Measurements from ENCODE around the gene ACSBG1. TPM values are rescaled to one million over a fixed set of nuclear protein-coding genes. Genes with fewer than 3 reads are reported as not detected.

The ACSBG1 gene
- total RNA-seq, 1 donor from 2014 or later: 1.2 TPM

DNA sequence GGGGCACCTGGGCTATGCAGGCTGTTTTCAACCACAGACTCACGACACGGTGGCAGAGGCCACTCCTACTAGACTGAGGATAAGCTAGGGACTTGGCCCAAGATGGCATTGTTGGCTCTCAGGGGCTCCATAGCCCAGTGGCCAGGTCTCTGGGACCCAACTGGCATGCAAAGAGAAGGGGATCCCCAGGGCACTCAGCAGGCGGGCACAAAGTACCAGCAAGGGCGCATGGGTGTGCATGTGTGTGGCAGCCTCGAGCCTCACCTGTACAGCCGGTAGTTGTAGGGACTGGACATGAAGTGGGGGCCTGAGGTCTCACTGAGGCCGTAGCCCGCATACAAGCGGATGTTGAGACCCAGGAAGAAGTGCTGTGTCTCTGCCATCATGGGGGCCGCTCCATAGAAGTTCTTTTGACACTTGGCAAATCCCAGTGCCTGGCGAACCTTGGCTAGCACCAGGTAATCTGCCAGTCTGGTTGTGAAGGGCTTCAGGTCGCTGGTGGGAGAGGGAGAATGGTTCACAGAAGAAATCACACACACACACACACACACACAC lies 55.0 kb downstream of the ACSBG1 start:
- peaks cover 1% of the 10 kb centered on the region for H3K36me3 Mint-ChIP-seq
- H3K4me1 Mint-ChIP-seq: no peaks in the 10 kb centered on the region
- H3K27me3 Mint-ChIP-seq (ENCODE audit: low read depth): peaks cover 2% of the 10 kb centered on the region
- no peak for DNase-seq (ENCODE audit: low spot score in 2 of 2, unreplicated experiment in 2 of 2)
- H3K9me3 Mint-ChIP-seq: no peaks in the 10 kb centered on the region
- no peak overlapping the region for H3K27ac Mint-ChIP-seq
- TF ChIP-seq, protein P1, sequence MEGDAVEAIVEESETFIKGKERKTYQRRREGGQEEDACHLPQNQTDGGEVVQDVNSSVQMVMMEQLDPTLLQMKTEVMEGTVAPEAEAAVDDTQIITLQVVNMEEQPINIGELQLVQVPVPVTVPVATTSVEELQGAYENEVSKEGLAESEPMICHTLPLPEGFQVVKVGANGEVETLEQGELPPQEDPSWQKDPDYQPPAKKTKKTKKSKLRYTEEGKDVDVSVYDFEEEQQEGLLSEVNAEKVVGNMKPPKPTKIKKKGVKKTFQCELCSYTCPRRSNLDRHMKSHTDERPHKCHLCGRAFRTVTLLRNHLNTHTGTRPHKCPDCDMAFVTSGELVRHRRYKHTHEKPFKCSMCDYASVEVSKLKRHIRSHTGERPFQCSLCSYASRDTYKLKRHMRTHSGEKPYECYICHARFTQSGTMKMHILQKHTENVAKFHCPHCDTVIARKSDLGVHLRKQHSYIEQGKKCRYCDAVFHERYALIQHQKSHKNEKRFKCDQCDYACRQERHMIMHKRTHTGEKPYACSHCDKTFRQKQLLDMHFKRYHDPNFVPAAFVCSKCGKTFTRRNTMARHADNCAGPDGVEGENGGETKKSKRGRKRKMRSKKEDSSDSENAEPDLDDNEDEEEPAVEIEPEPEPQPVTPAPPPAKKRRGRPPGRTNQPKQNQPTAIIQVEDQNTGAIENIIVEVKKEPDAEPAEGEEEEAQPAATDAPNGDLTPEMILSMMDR (IDR thresholded peaks at IDR 0.05; ENCODE audit: unreplicated experiment): no peak
- no peak overlapping the region for H3K4me3 Mint-ChIP-seq

DNA sequence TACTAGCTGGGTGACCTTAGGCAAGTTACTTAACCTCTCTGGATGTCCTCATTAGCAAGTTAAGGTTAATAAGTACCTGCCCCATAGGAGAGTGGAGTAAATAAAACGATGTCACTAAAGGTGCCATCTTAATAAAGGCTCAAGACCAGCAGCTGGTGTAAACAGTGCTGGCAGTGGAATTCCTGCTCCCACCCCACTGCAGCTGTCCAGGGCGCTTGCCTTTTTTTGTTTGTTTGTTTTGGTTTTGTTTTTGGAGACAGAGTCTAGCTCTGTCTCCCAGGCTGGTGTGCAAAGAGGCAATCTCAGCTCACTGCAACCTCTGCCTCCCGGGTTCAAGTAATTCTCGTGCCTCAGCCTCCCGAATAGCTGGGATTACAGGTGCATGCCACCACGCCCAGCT lies 56.3 kb downstream of the ACSBG1 start:
- no peak for DNase-seq (ENCODE audit: low spot score in 2 of 2, unreplicated experiment in 2 of 2)
- Mint-ChIP-seq H3K27ac (no peak overlapping the region), H3K4me3 (no peak overlapping the region), H3K27me3 (ENCODE audit: low read depth) (peaks cover 2% of the 10 kb centered on the region), H3K4me1 (no peaks in the 10 kb centered on the region), H3K36me3 (peaks cover 1% of the 10 kb centered on the region), H3K9me3 (no peaks in the 10 kb centered on the region)
- TF ChIP-seq, protein P1 (IDR thresholded peaks at IDR 0.05; ENCODE audit: unreplicated experiment): no peak

DNA sequence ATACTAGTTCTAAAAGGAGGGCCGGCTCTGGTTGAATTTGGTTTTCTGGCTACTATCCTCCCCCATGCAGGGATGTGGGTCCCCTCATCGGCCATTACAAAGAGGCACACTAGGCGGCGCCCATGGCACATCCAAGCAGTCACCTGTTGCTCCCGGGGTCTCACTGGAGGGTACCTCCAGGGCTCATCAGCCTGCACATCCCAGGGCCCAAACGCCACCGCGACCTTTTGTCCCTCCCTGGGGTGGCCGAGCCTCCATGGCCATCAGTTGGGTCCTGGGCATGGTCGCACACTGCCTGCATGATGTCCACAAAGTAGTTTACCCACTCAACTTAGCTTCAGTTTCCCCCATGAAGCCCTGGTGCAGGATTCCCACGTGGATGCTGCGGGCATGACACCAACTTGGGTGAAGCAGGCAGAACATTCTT lies 56.9 kb downstream of the ACSBG1 start:
- H3K9me3 Mint-ChIP-seq: no peaks in the 10 kb centered on the region
- H3K27ac Mint-ChIP-seq: no peak overlapping the region
- peak in 1 of 2 experiments; percentile 57 for DNase-seq (ENCODE audit: low spot score in 2 of 2, unreplicated experiment in 2 of 2)
- no peak overlapping the region for H3K4me3 Mint-ChIP-seq
- H3K4me1 Mint-ChIP-seq: no peaks in the 10 kb centered on the region
- TF ChIP-seq, protein P1 (IDR thresholded peaks at IDR 0.05; ENCODE audit: unreplicated experiment): peak; percentile 45
- peaks cover 2% of the 10 kb centered on the region for H3K27me3 Mint-ChIP-seq (ENCODE audit: low read depth)
- H3K36me3 Mint-ChIP-seq: peaks cover 5% of the 10 kb centered on the region

DNA sequence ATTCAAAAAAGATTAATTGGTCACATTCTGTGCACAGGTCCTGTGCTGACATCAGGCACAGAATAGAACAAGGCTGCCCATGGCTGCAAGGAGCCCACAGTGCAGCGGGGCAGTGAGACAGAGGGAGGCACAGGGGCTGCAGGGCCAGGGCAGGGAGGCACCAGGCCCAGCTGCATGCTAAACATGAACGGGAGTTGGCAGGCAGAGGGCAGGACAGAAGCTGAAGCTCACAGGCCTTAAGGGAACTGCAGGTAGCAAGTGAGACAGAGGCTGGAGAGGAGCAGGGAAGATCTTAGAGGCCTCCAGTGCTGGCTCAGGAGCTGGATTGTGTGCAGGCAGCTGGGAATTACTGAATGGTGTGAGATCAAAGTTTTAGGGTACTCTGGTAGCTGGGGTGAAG lies 59.0 kb downstream of the ACSBG1 start:
- H3K9me3 Mint-ChIP-seq: no peaks in the 10 kb centered on the region
- TF ChIP-seq, protein P1 (IDR thresholded peaks at IDR 0.05; ENCODE audit: unreplicated experiment): no peak
- H3K4me1 Mint-ChIP-seq: no peaks in the 10 kb centered on the region
- no peak overlapping the region for H3K4me3 Mint-ChIP-seq
- peaks cover 19% of the 10 kb centered on the region for H3K36me3 Mint-ChIP-seq
- H3K27ac Mint-ChIP-seq: no peak overlapping the region
- H3K27me3 Mint-ChIP-seq (ENCODE audit: low read depth): peaks cover 2% of the 10 kb centered on the region
- DNase-seq (ENCODE audit: low spot score in 2 of 2, unreplicated experiment in 2 of 2): no peak

GRCh38 chr15:78174401-78174800 lies 60.0 kb downstream of the ACSBG1 start:
- no peaks in the 10 kb centered on the region for H3K4me1 Mint-ChIP-seq

More at GRCh38 chr15:78174401-78174800, 60.0 kb downstream of the ACSBG1 start:
- H3K4me3 Mint-ChIP-seq: no peak overlapping the region
- DNase-seq (ENCODE audit: low spot score in 2 of 2, unreplicated experiment in 2 of 2): no peak
- H3K36me3 Mint-ChIP-seq: peaks cover 20% of the 10 kb centered on the region
- no peak overlapping the region for H3K27ac Mint-ChIP-seq
- H3K27me3 Mint-ChIP-seq (ENCODE audit: low read depth): peaks cover 2% of the 10 kb centered on the region
- TF ChIP-seq, protein P1 (IDR thresholded peaks at IDR 0.05; ENCODE audit: unreplicated experiment): no peak
- no peaks in the 10 kb centered on the region for H3K9me3 Mint-ChIP-seq

All from mesothelial cell of epicardium (in vitro differentiated cells).